Stimulated activated CD8-positive, alpha-beta memory T cell treated with anti-CD3 and anti-CD28 coated beads, Interleukin-7, amount 100 ng/mL, for 1 hour (primary cell): Measurements from ENCODE around the gene SLC33A1.
A peak's percentile ranks its signal among the peaks of the same experiment; 100 is the strongest.
"Not testable (repeated sequence)": the region's sequence is repeated elsewhere in the genome, so short reads cannot be mapped to it uniquely, and the experiment has no call there.

ENCODE experiments used
- DNase-seq, 2 donors: peaks; one replicate each; pipeline ENCODE4 v3.0.0-alpha.2; 2020; ENCODE audit warnings: low read depth in 2 of 2

SLC33A1 gene

DNA sequence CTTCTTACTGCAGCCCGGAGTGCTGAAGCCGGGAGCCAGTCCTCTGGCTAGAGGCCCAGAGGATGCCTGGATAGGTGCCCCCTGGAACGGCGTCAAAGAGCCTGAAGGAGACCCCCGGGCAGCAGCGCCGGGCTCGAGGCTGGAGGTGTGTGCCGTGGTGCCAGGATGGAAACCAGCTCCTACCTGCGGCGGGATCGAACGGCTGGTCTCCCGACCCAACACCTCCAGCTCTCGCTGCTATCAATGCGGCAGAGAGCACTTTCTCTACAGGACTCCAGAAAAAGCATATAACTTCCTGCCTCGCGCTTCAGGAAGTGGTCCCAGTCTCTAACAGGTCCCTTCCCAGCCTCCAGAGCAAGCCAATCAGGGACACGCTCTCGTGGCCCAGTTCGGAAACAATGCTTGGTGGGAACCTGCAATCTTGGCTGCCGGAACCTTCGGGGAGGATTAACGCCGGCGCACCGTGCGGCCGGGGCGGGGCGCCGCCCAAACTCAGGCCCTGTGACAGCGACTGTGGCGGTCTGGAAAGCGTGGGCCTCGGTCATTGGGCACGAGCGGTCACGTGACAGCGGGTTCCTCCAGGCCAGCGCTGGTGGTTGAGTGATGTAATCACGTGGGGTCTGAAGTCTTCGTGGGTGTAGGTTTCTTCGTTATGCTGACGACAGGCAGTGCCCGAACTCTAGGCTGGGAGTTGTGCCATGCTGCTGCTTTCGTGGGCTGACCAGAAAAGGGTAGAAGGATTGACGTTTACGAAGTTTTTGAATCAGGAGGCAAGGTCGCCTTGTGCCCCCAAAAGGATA lies at the start of gene SLC33A1:
SLC33A1 (minus strand) TSS at position 287 of the 800 bp plus-strand sequence. CDS start 430 bp downstream, outside the sequence.
- DNase-seq: peak; percentile 96 to 97

DNA sequence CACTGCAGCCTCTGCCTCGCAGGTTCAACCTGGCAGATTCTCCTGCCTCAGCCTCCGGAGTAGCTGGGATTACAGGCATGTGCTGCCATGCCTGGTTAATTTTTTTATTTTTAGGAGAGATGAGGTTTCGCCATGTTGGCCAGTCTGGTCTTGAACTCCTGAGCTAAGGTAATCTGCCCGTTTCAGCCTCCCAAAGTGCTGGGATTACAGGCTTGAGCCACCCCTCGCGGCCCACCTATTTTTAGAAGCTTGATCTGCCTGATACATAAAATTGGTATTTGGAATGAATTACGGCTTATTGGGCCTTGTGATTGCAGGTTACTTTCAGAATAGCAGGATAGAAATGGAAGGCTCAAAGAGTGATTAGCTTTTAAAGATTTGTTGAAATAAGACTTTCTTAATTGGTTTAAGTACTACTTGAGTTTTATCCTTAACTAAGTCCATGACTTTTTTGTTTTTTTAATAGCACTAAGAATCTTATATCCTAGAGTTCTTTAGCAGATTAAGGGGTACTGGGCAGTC lies 41.2 kb upstream of the SLC33A1 start:
- no peak for DNase-seq

DNA sequence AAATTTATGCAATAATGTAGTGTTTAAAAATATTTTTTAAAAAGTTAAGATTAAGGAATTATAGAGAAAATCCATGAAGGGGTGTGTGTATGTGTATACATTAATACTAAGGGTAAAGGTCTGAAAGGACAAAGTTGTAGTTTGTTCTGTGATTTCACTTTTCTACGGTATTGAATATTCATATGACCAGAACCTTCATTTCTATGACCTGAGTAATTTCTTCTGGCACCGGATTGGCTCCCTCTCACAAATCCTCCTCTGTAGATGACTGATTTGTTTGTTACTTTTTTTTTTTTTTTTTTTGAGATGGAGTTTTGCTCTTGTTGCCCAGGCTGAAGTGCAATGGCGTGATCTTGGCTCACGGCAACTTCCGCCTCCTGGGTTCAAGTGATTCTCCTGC lies 37.1 kb upstream of the SLC33A1 start:
- DNase-seq: no peak

DNA sequence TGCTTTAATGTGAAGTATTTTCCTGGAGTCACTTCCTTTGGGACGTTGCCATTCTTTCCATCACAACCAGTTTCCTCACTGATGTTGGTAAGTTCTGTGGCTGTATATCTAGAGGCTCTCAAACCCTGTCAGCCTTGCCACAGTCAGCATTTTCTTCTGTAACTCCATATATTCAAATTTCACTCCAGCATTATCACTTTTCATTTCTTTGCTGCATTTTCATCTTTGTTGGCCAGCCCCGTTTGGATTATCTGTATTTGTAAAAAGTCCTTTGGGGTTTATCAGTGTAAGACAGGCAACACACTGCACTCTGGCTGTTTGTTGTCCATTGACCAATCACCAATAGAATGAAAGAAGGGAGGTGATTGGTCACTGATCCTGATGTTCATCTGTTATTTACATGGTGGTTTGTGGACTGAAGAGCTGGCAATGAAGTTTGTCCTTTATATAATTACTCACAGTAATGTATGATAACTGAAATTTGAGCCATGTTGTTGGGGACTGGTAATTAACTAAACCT lies 36.5 kb upstream of the SLC33A1 start:
- no peak for DNase-seq

DNA sequence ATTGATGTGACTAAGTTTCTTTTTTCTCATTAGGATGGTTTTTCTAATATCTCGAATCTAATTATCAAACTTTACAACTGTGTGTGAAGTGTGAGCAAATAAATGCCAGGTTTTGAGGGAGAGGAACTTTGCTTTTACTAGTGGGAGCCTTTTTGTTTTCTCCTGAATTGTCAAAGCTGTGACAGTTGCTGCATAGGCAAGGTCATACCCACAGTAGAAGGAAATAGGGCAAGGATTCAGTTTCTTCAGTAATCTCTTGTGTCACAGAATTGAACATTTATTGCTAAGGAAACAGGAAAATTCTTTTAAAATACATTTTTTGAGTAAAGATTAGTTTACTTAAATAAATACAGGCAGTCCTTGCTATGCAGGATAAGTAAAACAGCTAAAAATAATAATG lies 35.7 kb upstream of the SLC33A1 start:
- DNase-seq: no peak

DNA sequence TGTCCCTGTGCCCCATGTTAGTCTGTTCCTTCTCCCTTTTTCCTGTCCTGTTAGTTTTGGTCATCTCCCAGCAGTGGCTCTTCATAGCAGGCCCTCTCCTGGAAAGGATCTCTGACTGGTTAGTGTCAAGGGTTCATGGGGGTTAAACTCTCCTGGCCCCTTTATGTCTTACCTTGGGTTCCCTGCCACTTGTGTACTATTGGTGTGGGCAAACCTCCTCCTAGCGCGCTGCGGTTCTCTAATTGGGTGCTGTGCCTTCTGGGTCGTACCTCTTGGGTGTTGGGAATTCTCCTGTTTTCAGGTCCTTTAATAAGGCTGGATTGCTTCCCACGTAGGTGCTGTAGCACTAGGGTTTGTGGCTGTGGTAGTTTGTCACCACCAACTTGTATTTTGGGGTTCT lies 35.0 kb upstream of the SLC33A1 start:
- DNase-seq: no peak

DNA sequence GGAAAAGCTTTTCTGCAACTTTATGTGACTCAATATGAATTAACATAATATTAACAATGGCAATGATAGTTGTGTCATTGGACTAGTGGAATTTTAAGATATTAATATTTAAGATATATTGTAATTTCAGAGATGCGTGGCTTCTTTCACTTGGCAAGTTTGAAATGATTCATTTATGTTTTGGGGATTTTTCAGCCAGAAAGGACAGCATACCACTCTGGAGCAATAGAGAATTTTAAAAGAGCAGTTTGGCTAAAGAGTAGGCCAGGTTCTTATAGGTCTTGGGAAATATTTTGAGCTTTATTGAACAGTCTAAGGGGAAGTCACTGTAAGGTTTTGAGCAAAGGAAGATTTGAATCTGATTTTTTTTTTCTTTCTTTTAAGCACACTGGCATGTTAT lies 32.7 kb upstream of the SLC33A1 start:
- no peak for DNase-seq

DNA sequence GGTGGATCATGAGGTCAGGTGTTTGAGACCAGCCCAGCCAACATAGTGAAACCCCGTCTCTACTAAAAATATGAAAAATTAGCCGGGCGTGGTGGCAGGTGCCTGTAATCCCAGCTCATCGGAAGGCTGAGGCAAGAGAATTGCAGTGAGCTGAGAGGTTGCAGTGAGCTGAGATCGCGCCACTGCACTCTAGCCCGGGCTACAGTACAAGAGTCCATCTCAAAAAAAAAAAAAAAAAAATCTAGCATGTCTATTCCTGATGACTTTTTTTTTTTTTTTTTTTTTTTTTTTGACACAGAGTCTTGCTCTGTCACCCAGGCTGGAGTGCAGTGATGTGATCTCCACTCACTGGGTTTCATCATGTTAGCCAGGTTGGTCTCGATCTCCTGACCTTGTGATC lies 32.1 kb upstream of the SLC33A1 start:
- not testable (repeated sequence) for DNase-seq

DNA sequence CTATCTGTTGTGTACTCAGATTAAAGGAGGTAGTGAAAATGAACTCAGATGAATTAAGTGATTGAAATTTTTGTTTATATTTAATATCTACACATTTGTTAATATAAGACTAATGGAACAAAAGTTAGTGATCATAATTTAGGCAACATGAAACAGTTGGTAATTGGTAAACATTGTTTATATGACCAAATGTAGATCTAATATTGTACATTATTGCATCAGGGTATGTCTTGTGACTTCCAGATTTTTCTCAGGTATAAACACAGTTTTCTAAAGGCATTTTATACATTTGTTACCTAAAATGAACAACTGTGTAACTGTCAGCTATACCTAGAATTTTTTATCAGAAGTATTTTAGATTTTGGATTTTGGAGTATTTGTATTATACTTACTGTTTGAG lies 31.1 kb upstream of the SLC33A1 start:
- no peak for DNase-seq

DNA sequence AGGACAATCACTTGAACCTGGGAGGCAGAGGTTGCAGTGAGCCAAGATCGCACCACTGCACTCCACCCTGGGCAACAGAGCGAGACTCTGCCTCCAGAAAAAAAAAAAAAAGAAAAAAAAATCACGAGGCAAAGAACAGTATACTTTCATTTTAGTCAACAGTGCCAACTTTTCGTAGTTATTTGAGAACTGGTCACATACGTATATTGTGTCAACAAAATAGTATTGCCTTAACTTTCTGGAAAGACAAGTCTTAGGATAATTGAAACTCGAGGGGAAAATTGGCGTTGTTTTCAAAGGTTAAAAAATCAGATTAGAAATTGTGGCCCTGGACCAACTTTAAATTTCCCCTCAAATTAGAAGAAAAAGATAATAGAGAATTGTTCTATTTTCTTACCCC lies 30.1 kb upstream of the SLC33A1 start:
- DNase-seq: no peak

DNA sequence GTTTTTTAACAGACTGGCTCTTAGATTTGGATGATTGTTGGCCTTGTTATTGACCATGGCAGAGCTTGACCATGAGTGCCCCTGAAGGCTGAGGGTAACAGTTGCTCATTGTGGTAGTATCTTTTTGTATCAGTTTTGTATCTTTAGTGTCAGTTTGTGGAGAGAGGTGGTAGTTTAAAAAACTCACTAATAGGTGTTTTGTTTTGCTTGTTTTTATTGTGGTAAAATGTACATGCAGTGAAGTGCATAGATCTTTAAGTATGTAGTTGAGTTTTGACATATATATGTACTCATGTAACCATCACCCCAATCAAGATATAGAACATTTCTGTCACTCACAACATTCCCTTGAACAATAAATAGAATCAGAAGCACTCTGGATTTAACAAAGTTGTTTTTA lies 26.1 kb upstream of the SLC33A1 start:
- DNase-seq: no peak

DNA sequence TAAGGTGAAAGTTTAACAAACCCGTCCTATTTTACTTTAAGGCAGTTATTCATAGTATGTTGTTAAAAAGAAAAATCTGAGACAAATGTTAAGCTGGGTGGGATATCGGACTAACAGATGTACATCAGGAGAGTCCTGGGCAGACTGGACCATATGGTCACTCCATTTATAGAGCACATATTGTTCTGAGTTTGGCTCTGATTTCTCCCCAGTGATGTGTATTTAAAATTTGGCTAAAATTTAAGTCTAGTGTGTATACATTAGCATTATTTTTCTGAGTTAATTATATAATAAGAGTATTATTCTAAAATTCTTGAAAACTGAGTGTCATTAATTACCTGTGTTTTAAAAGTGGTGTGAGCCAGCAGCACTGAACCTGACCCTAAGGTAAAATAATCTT lies 22.3 kb upstream of the SLC33A1 start:
- no peak for DNase-seq

DNA sequence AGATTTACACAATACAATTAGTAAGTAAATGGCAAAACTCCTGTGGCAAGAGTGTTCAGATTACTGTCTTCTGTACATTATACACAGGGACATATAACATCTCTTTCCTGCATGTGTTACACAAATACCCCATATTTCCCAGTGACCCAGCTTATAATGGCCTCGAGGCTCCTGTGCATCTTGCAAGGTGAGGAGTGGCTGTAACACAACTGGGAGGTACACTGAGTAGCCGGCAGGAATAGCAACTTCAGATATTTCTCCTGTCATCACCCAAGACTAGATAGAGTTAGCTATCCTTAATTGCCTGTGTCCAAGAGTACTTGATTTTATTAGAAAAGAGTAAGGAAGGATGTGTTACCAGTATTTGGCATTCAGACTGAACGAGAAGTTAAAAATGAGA lies 21.8 kb upstream of the SLC33A1 start:
- DNase-seq: no peak

DNA sequence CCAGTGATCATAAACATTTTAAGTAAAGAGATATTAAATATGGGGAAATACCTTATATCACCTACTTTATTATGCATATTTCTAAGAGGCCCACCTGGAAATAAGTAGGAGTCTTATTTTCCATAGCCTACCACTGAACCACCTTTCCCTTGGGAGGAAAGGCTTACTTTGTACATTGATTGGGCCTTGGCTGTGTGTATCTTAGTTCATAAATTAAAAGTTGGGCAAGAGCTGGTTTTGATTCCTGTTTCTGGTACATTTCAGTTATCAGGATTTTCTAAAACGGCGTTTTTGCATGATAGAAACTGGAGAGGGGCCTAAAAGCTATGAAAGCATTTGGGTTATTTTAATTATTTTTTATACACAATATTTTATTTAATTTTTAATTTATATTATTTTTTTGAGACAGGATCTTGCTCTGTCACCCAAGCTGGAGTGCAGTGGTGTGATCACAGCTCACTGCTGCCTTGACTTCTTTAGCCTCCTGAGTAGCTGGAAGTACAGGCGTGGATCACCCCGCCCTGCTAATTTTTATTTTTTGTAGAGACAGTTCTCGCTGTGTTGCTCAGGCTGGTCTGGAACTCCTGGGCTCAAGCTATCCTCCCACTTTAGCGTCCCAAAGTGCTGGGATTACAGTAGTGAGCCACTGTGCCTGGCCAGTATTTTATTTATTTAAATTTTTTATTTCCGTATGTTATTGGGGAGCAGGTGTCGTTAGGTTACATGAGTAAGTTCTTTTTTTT lies 18.8 kb upstream of the SLC33A1 start:
- DNase-seq: no peak

DNA sequence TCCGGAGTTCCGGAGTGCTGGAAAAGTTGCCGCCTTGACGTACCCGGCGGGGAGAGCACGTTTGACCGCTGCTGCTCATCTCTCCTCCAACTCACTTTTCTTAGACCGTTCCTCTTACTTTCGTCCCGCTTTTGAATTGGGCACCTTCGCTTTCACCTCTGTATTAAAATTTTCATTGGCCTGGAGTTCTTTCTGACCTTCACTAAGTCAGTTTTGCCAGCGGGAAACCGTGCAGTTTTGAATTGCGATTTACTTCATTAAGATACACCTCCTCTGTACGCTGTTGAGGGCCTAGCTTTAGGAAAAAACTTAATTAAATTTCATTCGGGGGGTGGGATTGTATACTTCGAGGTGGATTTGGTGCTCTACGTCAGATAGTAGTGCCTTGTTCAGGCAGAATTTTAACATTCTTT lies 17.5 kb upstream of the SLC33A1 start:
- DNase-seq: no peak

DNA sequence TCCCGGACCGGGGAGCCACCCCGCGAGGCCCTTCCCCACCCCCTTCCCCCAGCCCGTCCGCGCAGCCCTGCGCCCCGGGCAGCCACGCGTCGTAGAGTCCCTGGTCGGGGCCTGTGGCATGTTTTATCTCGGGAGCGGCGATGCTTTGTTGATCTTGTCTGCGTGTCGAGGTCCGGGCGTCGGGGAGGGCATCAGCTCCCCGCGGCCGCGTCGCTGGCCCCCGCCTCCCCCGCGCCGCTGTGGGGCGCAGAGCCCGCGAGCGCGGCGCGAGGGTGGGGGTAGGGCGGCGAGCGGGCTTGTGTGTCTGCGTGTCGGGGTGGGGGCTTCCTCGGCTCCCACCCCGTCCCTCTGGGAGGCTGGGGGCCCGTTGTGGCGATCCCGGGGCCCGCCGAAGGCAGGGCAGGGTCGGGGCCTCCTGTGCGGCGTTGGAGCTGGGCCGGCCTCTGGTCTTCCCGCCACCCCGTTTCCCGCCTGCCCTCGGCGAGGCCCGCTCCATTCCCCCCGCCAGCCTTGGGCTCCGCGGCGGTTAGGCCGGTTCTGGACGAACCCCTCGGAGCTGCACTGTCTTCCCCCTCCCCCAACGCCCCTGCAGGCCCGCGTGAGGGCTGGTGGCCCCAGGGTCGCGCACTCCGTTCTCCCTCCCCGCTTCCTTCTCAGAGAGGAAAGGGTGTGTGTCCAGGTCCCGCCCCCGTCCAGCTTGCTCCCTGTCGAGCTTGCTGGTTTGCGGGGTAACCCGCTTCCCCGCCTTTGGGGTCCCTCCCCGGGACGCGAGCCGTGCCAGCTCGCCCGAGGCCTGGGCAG lies 16.9 kb upstream of the SLC33A1 start:
- DNase-seq: no peak

DNA sequence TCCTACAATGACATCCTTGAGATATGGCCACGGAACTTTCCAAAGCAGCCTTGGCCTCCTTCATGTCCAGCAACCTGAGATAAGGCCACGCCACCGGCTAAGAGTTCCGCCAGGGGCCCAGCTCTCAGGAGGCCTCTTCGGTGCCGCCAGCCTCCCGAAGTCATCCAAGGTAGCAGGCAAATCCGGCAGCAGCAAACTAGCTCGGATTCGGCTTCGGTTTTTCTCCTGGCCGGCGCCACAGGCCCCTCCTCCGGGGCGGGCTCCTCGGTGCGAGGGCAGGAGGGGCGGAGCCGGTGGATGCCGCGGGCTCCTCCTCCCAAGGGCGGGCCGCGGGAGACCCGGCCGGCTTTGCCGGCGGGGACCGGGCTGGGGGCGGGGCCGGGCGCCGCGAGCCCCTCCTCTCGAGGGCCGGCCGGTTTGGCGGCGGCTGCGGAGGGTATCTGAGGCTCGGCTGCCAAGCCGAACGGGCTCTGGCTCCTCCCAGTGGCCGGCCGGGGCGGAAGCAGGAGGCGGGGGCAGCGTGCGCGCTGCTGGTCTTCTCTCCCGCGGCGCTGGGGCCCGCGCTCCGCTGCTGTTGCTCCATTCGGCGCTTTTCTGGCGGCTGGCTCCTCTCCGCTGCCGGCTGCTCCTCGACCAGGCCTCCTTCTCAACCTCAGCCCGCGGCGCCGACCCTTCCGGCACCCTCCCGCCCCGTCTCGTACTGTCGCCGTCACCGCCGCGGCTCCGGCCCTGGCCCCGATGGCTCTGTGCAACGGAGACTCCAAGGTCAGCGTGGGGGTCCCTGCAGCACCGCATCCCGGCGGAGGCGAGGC lies 16.1 kb upstream of the SLC33A1 start, which contains the start of gene GMPS:
GMPS (plus strand) TSS at position 518 of the 812 bp plus-strand sequence; CDS start at position 739, 221 bp downstream.
- peak; percentile 88 to 89 for DNase-seq

DNA sequence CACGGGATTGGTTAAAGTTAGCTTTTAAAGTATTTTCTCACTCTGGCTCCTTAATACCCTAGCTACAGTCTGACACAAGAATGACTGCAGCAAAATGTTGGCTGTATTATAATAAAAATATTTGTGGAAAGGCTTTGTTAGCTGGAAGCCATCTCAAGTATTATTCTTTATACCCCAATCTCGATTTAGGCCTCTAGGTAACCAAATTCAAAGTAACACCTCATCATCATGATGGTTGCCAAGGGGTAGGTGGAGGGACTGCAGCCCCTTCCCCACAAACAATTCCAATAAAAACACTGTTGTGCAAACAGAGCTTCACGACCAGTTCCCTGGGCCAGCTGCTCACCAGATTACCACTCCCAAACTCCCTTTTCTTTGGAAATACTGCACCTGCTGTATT lies 15.5 kb upstream of the SLC33A1 start:
- no peak for DNase-seq

DNA sequence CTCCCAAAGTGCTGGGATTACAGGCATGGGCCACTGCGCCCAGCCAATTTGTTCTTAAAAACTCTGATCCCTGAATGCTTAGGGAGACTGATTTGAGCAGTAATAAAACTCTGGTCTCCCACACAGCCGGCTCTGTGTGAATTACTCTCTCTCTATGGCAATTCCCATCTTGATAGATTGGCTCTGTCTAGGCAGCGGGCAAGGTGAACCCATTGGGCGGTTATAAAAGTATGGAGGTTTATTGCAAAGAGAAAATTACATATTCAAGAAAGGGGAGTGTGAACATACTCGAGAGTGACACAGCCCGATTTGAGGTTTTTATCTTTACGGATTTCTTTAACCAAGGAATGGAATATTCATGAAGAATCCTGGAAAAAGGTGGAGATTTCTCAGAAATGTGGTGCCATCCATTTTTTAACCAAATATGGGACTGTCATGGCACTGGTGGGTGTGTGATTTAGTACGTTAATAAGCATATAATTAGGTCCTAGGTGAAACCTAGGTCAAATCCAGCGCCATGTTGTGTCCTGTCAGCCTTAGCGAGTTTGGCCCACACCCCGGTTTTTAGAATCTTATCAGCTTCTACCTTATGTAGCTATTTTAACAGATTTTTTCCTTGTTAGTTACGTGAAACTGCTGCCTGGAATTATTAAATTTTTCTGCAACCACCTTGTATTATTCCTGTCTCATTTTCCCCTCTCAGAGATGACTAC lies 9.0 kb upstream of the SLC33A1 start:
- no peak for DNase-seq

DNA sequence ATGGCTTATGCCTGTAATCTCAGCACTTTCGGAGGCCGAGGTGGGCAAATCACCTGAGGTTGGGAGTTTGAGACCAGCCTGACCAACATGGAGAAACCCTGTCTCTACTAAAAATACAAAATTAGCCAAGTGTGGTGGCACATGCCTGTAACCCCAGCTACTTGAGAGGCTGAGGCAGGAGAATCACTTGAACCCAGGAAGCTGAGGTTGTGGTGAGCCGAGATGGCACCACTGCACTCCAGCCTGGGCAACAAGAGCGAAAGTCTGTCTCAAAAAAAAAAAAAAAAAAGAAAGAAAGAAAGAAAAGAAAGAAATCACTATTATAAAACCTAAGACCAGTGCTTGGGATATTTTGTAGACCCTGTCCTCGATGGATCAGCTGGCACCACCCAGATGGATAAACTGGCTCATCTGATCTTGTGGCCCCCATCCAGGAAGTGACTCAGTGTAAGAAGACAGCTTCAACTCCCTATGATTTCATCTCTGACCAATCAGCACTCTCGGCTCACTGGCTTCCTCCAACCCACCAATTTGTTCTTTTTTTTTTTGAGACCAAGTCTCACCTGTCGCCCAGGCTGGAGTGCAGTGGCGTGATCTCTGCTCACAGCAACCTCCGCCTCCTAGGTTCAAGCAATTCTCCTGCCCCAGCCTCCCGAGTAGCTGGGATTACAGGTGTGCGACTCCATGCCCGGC lies 8.2 kb upstream of the SLC33A1 start:
- peak in 1 of 2 donors; percentile 30 for DNase-seq
